Esophagus mucosa (tissue), 1 donor: ENCODE measurements around the gene HELZ2. TPM values are rescaled to one million over a fixed set of nuclear protein-coding genes. Genes with fewer than 3 reads are reported as not detected.

Experiments
- ATAC-seq: fragments of 200-7000 bp; cut with Tn5 transposase; one replicate; pipeline ENCODE4 v1.9.1; 2020
- total RNA-seq: library from RNA; stranded (reverse); gene quantifications from one replicate; pipeline ENCODE4 v1.2.4, GENCODE V29; 2023
- donor health status: DM: yes; HTN: yes; CAD: no.

HELZ2 gene
- total RNA-seq, 1 donor from 2014 or later, result 32.0 TPM

DNA sequence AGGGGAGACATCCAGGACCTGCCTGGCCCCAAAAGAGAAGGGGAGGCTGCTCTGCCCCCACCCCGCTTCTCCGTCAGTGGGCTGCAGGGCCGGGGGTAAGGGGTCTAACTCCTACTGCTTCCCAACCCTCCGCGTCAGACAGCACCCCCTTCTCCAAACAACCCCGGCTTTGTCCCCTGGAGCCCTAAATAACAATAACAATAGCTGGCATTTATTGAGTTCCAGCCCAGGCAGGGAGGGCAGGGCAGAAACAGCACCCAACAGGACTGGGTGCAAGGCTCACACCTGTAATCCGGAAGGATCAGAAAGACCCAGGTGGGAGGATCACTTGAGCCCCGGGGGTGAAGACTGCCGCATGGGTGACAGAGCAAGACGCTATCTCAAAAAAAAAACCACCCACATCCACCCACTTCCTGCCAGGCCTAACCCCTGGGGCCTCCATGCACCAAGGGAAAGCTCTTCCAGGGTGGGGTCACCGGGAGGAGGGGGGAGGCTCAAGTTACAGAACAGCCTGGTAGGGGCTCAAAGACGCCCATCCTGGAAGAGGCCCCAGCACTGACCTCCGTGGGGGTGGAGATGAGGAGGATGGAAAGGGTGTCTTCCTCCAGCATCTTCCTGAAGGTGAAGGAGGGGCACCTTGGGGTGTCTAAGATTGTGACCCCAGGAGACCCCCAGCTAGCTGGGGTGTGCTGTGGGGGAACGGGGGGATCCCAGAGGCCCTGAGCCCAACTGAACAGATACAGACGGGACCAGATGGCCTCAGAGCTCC is 21.4 kb downstream of the HELZ2 start:
- ATAC-seq, result peak; percentile 5

DNA sequence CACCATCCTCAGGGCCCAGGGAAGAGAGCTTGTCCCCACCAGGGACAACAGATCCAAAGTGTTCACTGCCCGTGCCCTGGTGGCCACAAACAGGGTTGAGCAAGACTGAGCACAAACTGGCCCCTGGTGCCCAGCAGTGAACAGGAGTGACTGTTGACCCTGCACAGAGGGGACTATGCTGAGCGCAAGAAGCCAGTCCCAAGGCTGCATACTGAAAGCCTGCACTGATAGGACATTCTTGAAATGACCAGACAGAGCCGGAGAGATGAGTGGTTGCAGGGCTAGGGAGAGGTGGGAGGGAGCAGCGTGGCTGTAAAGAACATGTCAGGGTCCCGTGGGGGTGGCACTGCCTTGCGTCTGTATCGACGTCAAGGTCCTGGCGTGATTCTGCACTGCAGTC is 23.0 kb downstream of the HELZ2 start:
- ATAC-seq, result no peak

DNA sequence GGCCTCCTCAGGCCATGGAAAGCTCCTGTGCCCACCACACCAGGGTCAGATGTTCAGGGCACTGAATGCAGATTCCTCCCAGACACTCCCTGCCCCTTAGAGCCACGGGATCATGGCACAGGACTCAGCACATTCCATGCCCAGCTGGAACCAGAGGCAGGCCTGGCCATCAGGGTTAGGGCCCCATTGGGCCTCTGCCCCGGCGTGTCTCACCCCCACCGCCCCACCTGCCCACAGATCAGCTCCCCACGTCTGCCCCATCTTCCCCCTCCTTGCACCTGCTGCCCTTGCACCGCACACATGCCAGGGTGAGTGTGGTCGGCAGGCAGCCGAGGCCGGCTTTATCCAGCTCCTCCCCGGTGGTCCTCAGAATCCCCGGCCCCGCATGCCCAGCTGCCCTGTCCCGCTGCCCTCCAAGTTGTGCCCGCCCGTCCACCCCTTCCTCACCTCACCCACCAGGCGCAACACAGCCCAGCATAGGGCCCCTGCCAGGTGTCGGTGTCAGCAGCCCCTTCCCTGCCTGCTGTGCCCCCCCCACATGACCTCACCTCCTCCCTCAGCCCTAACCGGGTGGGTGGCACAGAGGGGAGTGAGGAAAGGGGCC is 24.3 kb downstream of the HELZ2 start:
- no peak for ATAC-seq

DNA sequence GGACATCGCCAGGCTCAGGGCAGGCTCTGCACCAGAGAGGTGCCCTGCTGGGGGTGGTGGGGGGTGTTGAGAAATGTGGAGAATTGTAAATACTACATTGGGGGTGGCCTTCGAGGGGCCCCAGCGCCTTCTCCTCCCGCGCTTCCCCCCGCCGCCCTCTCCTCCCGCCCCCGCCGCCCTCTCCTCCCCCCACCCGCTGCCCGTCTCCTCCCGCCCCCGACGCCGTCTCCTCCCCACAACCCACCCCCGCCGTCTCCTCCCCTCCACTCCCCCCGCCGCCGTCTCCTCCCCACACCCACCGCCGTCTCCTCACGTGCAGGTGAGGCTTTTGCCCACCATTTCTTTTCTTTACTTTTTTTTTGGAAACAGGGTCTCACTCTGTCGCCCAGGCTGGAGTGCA is 25.0 kb downstream of the HELZ2 start:
- ATAC-seq, result no peak

DNA sequence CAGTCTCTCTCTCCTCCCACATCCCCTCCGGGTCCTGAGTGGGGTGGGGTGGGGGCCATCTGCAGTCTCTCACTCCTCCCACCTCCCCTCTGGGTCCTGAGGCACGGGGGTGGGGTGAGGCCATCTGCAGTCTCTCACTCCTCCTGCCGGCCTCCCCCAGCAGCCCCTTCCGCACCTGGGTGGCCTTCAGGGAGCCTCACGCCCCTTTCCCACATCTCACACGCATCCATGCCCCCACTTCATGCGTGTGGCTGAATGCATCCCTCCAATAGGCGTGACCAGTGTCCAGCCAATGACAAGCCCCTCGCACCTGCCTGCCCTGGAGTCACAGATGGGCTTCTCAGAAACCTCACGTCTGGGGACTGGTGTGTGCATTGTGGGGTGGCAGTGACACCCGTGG is 25.5 kb downstream of the HELZ2 start:
- ATAC-seq, result no peak

DNA sequence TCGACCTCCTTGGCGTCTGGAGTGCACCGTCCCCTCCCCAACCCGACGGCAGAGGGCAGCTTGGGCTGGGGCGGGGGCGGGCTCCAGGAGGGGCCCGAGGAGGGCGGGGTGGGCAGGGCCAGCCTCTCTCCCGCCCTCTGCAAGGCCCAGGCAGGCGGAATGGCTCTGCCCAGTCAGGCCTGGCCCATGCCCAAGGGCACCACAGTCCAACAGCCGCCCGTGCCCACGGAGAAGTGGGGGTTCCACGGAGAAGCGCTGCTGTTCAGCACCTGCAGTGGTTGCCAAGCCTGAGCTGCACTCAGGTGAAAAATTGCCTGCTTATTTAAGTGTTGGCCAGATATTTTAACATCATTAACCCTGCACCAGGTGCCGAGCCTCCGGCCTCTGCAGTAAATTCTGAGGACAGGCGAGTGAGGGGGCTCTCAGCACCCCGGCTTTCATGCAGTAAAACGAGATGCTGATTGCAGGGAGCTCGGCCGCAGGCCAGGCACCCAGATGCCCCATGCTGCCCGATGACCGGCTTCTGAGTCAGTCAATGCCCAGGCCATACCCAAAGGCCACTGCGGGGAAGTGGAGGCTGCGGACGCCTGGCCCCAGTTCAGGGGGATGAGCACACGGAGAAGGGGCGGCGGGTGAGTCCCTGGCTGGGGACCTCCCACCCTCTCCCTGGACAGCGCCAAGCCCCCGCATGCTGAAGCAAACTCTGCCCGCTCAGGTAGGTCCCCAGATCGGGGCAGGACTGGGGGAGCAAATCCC is 26.1 kb downstream of the HELZ2 start, which contains the start of gene SRMS:
Gene SRMS (minus strand): TSS at position 25 of the 756 bp plus-strand sequence. CDS start 286 bp downstream, outside the sequence.
- no peak for ATAC-seq

DNA sequence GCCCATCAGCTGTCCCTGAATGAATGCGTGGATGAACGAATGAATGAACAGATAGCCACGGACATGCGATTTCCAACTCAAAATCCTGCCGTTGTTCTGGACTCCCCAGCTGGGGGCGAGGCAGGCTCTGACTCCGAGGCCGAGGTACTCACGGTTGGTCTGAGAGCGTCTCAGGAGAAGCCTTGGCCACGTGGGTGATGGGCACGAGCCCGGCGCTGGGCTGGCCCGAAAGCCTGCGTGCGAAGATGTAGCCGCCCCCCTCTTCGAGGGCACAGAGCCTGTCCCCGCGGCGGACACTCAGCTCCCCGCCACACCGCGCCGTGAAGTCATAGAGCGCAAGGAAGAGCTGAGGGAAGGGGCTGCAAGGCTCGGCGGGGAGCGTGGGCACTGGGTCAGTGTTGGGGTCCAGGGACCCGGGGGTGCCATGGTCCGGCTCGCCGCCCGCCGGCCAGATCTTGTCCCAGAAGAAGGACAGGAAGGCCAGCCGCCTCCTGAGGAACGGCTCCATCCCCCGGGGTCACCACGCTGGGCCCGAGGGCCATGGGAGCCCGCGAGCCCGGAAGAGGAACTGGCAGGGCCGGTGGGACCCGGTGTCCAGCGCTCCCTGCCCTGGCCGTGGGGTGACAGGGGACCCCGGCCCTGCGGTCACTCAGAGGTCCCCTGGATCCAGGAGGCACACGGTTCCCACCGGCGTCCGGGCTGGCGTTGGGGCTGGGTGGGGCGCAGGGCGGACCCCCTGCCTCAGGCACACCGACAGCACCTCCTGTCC is 26.9 kb downstream of the HELZ2 start:
- ATAC-seq, result no peak

DNA sequence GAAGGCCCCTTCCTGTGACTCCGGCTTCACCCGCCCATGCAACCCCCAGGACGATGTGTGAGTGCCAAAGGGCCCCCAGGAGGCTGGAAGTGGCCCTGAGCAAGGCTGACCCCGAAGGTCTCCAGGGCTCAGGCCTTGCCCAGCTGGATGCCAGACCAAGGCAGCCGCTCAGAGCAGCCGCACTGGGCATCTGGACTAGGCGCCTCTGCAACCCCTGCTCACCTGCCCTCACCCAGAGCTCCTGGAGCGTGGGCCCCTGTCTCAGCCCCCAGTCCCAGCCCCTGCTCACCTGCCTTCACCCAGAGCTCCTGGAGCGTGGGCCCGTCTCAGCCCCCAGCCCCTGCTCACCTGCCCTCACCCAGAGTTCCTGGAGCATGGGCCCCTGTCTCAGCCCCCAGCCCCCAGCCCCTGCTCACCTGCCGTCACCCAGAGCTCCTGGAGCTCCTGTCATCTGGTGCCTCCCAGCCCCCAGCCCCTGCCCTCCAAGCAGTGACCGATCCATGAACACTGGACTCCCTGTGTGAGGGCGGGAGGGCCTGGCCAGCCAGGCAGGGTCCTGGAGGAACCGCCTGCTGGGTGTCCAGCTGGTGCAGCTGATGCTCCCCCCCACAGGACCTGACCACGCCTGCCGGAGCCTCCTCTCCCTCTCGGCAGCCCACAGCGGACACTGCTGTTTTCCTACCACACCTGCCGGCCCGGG is 27.6 kb downstream of the HELZ2 start:
- no peak for ATAC-seq

DNA sequence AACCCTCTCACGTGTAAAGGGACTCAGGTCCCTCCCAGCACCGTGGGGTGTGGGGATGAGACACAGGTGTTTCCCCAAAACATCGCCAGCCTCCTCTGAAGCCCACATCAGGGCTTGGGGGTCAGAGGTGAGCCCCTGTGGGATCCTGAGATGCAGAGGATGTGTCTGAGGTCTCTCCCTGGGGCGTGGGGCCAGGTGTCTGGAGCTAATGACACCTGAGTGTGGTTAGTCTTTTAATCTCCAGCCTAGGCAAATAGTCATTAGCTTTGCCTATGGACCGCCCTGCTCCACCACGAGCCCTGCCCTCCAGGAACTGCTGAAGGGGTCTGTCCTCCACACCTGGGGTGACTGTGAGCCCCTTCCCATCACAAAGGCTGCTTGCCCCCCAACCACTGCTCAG is 28.2 kb downstream of the HELZ2 start:
- no peak for ATAC-seq

DNA sequence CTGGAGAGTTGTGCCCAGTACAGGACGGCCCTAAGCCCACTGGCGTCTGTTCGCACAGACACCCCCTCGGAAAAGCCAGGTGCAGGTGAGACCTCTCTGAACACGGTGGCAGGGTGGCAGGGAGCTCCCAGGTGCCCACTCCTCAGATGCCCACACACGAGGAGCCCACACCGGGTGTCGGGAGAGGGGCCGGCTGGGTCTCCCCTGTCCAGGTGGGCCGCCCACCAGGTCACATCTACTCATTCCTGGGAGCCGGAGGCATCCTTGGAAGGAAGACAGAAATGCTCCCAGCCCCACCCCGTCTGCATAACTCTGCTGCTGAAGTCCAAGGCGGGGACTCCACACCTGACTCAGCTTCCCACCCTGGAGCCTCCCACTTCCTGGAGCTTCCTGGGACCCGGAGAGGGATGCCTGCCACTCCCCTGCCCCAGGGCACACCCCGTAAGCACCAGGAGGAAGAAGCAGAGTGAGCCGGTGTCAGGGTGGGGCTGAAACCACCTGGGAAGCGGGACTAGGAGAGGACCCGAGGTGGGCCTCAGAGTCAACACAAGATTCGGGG is 29.0 kb downstream of the HELZ2 start:
- ATAC-seq, result peak; percentile 63

DNA sequence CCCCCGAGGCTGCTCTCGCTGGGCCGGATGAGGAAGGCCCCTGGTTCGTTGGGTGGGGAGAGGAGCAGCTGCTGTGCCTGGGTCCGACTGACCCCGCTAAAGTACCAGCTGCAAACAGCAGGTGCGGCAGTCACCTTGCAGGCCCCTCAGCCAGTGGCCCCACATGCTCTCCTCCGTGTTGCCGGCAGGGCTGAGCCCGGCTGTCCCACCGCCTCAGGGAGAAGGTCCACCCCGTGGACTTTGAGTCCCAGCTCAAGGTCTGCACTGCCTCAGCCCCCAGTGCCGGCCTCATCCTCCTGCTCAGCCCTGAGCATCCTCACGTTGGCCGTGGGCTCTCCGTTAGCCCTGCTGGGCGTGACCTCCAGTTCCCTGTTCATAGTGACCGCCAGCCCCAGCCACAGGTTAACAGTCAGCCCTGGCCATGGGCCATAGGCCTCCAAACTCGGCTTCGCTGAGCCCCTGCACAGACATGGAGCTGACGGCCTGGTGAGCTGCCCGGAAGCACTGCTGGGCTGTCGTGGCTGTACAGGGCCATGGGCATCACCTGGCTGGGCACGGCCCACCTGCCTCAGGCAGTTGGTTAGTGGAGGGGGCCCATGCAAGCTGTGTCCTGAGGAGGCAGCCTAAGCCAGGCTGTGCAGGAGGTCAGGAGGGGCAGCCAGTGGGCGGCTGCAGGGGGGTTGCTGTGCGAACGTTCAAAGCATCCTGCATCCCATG is 29.6 kb downstream of the HELZ2 start:
- no peak for ATAC-seq

DNA sequence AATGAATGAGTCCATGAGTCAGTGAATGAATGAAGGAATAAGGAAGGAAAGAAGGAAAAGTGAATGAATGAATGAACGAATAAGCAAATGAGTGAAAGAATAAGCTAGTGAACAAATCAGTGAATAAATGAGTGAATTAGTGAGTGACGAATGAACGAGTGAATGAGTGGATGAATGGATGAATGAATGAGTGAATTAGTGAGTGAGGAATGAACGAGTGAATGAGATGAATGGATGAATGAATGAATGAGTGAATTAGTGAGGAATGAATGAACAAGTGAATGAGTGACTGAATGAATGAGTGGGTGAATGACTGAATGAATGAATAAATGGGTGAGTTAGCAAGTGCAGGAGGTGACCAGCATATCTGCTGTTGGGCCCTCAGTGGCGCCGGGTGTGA is 30.3 kb downstream of the HELZ2 start:
- no peak for ATAC-seq

DNA sequence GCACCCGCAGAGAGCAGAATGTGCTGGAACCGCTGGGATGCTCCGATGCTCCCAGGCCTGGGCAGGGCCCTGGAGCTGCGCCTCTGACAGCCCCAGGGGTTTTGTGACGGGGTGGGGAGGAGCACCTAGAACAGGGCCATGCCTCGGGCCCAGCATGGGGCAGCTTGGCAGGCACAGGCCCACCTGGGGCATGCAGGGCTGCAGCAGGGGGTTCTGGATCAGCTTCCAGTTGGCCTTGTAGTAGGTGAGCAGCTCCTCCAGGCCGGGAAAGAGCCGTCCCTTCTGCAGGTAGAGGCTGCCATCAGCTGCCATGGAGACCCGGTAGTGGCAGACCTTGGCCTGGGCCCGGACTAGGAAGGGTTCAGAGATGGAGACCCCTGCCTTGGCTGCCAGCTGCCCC is 30.9 kb downstream of the HELZ2 start:
- ATAC-seq, result no peak

DNA sequence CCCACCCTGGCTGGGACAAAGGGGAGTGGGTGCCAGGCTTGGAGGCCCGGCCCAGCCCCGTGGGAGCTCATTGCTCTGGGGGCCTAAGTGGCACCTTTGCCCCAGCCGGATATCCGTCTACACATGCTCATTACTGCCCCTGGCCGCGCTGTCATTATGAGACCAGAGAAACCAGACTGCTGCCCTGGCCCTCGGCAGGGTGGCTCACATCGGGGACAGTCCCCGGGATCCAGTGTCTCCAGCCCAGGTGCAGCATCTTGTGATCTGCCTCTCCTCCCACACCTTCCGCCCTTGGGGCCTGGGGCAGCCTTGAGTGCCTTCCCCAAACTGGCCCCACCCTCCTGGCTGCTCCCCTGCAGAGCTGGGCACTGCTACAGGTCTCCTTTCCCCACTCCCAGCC is 31.3 kb downstream of the HELZ2 start:
- ATAC-seq, result peak; percentile 4

DNA sequence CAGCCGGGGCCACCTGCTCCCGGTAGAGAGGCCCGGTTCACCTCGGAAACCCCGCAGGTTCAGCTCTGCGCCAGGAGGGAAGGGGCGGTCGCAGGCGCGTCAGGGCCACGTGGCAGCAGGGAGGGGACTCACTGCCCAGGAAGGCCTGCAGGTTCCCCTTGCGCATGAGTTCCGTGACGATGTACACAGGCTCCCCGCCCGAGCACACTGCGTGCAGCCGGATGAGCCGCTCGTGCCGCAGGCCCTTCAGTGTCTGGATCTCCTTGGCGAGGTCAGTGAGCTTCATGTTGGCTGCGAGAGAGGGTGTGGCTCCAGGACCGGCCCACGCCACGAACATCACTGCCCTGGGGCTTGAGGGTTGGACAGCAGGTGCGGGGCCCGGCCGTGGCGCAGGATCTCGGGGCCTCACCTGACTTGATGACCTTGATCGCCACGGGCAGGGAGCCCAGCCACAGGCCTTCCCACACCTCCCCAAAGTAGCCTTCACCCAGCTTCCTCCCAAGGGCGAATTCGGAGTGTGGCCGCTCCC is 31.9 kb downstream of the HELZ2 start:
- ATAC-seq, result peak; percentile 3

DNA sequence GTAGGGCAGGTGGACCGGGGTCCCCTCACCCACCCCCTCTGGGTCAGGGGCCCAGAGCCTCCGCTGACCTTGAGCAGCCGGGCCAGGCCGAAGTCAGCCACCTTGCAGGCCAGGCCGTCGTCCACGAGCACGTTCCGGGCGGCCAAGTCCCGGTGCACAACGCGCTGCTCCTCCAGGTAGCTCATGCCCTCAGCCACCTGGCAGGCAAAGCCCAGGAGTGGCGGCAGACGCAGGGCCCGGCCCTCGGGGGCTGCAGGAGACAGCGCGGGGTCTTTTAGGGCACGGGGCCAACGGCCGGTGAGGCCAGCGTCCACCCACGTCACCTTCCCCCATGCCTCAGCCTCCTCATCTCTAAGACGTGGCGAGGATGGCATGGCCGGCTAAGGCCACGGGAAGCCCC is 32.7 kb downstream of the HELZ2 start:
- no peak for ATAC-seq

DNA sequence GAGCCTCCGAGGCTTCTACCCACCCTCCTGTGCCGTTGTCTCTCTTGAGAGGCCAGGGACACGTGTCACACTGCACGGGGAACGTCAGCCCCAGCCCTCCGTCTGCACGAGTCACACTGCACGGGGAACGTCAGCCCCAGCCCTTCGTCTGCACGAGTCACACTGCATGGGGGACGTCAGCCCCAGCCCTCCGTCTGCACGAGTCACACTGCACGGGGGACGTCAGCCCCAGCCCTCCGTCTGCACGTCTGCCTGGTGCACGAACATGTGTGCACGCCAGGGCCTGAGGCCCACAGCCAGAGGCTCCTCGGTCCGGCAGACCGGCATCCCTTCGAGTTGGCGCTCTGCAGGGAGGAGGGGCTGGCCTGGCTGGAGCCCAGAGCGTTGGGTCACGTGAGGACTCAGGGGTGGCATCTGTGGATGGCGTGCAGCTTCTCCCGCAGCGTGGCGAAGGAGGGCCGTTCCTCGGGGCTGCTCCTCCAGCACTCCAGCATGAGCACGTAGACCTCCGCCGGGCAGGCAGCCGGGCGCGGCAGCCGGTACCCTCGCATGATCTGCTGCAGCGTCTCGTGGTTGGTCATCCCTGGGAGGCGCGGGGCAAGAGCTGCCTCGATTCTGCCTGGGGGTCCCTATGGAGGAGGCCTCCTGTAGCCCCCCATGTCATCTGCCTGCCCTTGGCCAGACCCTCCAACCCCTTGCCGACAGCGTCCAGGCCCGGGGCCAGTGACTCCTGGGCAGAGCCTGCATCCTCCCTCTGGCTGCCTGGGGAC is 33.4 kb downstream of the HELZ2 start:
- ATAC-seq, result no peak

DNA sequence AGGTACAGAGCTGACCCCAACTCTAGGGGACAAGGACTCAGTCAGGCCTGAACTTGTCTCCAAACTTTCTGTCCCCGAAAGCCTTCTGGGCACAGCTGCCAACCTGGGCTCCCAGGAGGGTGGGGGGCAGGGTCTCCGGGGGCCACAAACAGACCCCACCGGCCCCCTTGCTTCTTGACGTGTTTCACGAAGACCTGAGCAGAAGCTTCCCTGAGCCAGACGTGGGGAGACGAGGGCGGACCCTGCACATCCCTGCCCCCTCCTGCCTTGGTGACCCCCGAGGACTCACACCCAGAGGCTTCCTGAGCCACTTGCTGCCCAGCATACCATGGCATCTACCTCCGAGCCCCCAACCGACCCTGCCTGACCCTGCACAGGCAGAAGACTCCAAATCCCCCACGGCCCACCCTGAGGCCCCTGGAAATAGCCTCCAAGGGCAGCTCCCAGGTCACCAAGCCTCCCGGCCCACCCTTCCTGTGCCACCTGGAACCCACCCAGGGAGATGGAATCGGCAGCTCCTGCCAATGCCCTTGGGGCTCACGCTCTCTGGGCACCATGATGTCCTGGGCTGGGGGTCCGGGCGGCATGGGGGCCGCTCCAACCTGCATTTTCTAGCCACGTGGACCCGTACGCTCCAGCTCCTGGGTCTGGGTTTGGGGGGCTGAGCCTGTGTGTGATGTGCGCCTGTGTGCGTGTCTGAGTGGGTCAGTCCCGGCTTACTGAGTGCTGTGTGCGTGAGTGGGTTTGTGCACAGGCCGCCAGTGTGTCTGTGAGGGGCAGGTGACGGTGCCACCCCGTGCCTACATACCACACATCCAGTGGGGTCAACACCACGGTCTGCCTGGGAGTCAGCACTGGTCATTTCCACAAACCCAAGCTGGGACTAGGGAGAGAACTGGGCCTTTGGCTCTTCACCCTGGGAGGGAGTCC is 34.3 kb downstream of the HELZ2 start:
- no peak for ATAC-seq

DNA sequence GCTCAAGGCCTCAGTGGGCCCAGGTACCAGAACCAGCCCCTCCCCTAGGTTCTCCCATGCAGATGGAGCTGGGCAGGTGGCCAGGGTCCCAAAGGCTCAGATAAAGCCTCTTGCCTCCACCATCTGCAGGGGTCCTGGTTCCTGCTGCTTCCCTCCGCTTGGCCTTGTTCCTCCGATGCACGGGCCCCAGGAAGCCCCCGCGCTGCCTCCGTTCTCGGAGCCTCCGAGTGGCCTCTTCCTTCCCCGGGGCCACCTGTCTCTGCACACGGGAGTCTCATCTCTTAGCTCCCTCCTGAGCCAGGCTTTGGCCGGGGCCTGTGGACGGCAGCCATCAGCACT is 35.0 kb downstream of the HELZ2 start:
- ATAC-seq, result no peak
